Measurements from ENCODE around the gene BSCL2. TPM values are rescaled to one million over a fixed set of nuclear protein-coding genes. Genes with fewer than 3 reads are reported as not detected.
A peak's percentile ranks its signal among the peaks of the same experiment; 100 is the strongest.
"Not testable (repeated sequence)": the region's sequence is repeated elsewhere in the genome, so short reads cannot be mapped to it uniquely, and the experiment has no call there.

The BSCL2 gene
- total RNA-seq, 1 experiment from 2014 or later: 79.1 TPM

GRCh38 chr11:62677714-62678113 lies 29.5 kb downstream of the BSCL2 start:
- Histone ChIP-seq H3K4me3 (ENCODE audit: low read length) (peak overlapping the region; percentile 98), H3K79me2 (ENCODE audit: low read length) (peaks cover 47% of the 10 kb centered on the region), H2AFZ (ENCODE audit: low read length) (no peak overlapping the region)

GRCh38 chr11:62677156-62677555 lies 30.1 kb downstream of the BSCL2 start:
- peak overlapping the region; percentile 100 for H3K4me2 ChIP-seq (ENCODE audit: low read depth, low read length, poor library complexity, severe bottlenecking)
- H3K27me3 ChIP-seq (ENCODE audit: low read length): no peaks in the 10 kb centered on the region
- H3K27ac ChIP-seq (ENCODE audit: low read length): no peak overlapping the region
- H3K9me3 ChIP-seq (ENCODE audit: low read length): no peaks in the 10 kb centered on the region
- H3K9ac ChIP-seq (ENCODE audit: low read length): peak overlapping the region; percentile 97
- H2AFZ ChIP-seq (ENCODE audit: low read length): no peak overlapping the region
- no peaks in the 10 kb centered on the region for H3K9me2 ChIP-seq (replicated peaks; ENCODE audit: insufficient read depth, low read length)
- peaks cover 42% of the 10 kb centered on the region for H3K4me1 ChIP-seq (ENCODE audit: low read length)
- H3K79me2 ChIP-seq (ENCODE audit: low read length): peaks cover 51% of the 10 kb centered on the region
- H4K20me1 ChIP-seq (ENCODE audit: insufficient read depth, low read depth, low read length): no peaks in the 10 kb centered on the region; the same call in 1 of the 2 replicates
- peak overlapping the region; percentile 98; the same call in 1 of the 2 replicates for H3K4me3 ChIP-seq (ENCODE audit: low read length)
- H3K36me3 ChIP-seq (ENCODE audit: insufficient read depth, low read length): peaks cover 9% of the 10 kb centered on the region; the same call in 1 of the 2 replicates
- peak; percentile 34 for DNase-seq

More at GRCh38 chr11:62677714-62678113, 29.5 kb downstream of the BSCL2 start:
- Histone ChIP-seq H3K27me3 (ENCODE audit: low read length) (no peaks in the 10 kb centered on the region), H3K9me2 (replicated peaks; ENCODE audit: insufficient read depth, low read length) (no peaks in the 10 kb centered on the region), H3K36me3 (ENCODE audit: insufficient read depth, low read length) (peaks cover 9% of the 10 kb centered on the region; the same call in 1 of the 2 replicates), H3K4me1 (ENCODE audit: low read length) (peaks cover 38% of the 10 kb centered on the region), H3K9me3 (ENCODE audit: low read length) (no peaks in the 10 kb centered on the region), H3K27ac (ENCODE audit: low read length) (no peak overlapping the region), H3K4me2 (ENCODE audit: low read depth, low read length, poor library complexity, severe bottlenecking) (peak overlapping the region; percentile 100), H3K9ac (ENCODE audit: low read length) (peak overlapping the region; percentile 97), H4K20me1 (ENCODE audit: insufficient read depth, low read depth, low read length) (no peaks in the 10 kb centered on the region; the same call in 1 of the 2 replicates)
- peak; percentile 38 for DNase-seq

- Histone ChIP-seq H3K4me2 (ENCODE audit: low read depth, low read length, poor library complexity, severe bottlenecking) (peak overlapping the region; percentile 100), H3K4me1 (ENCODE audit: low read length) (peaks cover 42% of the 10 kb centered on the region), H3K9ac (ENCODE audit: low read length) (peak overlapping the region; percentile 97; the same call in 1 of the 2 replicates), H3K79me2 (ENCODE audit: low read length) (peaks cover 55% of the 10 kb centered on the region), H3K9me3 (ENCODE audit: low read length) (no peaks in the 10 kb centered on the region), H3K9me2 (replicated peaks; ENCODE audit: insufficient read depth, low read length) (no peaks in the 10 kb centered on the region), H2AFZ (ENCODE audit: low read length) (no peak overlapping the region), H3K36me3 (ENCODE audit: insufficient read depth, low read length) (peaks cover 9% of the 10 kb centered on the region; the same call in 1 of the 2 replicates), H3K4me3 (ENCODE audit: low read length) (no peak overlapping the region; the same call in 1 of the 2 replicates), H3K27ac (ENCODE audit: low read length) (no peak overlapping the region), H4K20me1 (ENCODE audit: insufficient read depth, low read depth, low read length) (no peaks in the 10 kb centered on the region; the same call in 1 of the 2 replicates), H3K27me3 (ENCODE audit: low read length) (no peaks in the 10 kb centered on the region)
- DNase-seq: peak; percentile 33
Measured at GRCh38 chr11:62676698-62677097, 30.5 kb downstream of the BSCL2 start.

- H3K4me2 ChIP-seq (ENCODE audit: low read depth, low read length, poor library complexity, severe bottlenecking); H3K9me3 ChIP-seq (ENCODE audit: low read length); H4K20me1 ChIP-seq (ENCODE audit: insufficient read depth, low read depth, low read length); H3K9me2 ChIP-seq (replicated peaks; ENCODE audit: insufficient read depth, low read length); H3K27me3 ChIP-seq (ENCODE audit: low read length); H3K27ac ChIP-seq (ENCODE audit: low read length); H3K36me3 ChIP-seq (ENCODE audit: insufficient read depth, low read length); H2AFZ ChIP-seq (ENCODE audit: low read length); H3K4me3 ChIP-seq (ENCODE audit: low read length); H3K9ac ChIP-seq (ENCODE audit: low read length); DNase-seq: not testable (repeated sequence)
- Histone ChIP-seq H3K4me1 (ENCODE audit: low read length) (peaks cover 43% of the 10 kb centered on the region), H3K79me2 (ENCODE audit: low read length) (peaks cover 67% of the 10 kb centered on the region)
Measured at GRCh38 chr11:62675415-62675814, 31.8 kb downstream of the BSCL2 start.

GRCh38 chr11:62673196-62673525 lies 34.1 kb downstream of the BSCL2 start:
- Histone ChIP-seq H2AFZ (ENCODE audit: low read length) (no peak overlapping the region), H3K4me3 (ENCODE audit: low read length) (peak overlapping the region; percentile 95), H3K9me2 (replicated peaks; ENCODE audit: insufficient read depth, low read length) (no peaks in the 10 kb centered on the region), H3K4me1 (ENCODE audit: low read length) (peaks cover 42% of the 10 kb centered on the region), H3K27ac (ENCODE audit: low read length) (no peak overlapping the region), H3K9ac (ENCODE audit: low read length) (peak overlapping the region; percentile 96), H4K20me1 (ENCODE audit: insufficient read depth, low read depth, low read length) (no peaks in the 10 kb centered on the region; the same call in 1 of the 2 replicates), H3K4me2 (ENCODE audit: low read depth, low read length, poor library complexity, severe bottlenecking) (peak overlapping the region; percentile 93), H3K9me3 (ENCODE audit: low read length) (no peaks in the 10 kb centered on the region), H3K27me3 (ENCODE audit: low read length) (no peaks in the 10 kb centered on the region), H3K36me3 (ENCODE audit: insufficient read depth, low read length) (peaks cover 9% of the 10 kb centered on the region; the same call in 1 of the 2 replicates), H3K79me2 (ENCODE audit: low read length) (peaks cover 68% of the 10 kb centered on the region)
- no peak for DNase-seq

- Histone ChIP-seq H3K4me2 (ENCODE audit: low read depth, low read length, poor library complexity, severe bottlenecking) (peak within 1 kb of the TSS; percentile 93), H3K79me2 (ENCODE audit: low read length) (peaks cover 63% of the 10 kb centered on the region), H3K4me3 (ENCODE audit: low read length) (peak within 1 kb of the TSS; percentile 95), H3K27ac (ENCODE audit: low read length) (peak within 1 kb of the TSS; percentile 88), H3K36me3 (ENCODE audit: insufficient read depth, low read length) (peaks cover 8% of the 10 kb centered on the region; the same call in 1 of the 2 replicates), H4K20me1 (ENCODE audit: insufficient read depth, low read depth, low read length) (no peaks in the 10 kb centered on the region), H2AFZ (ENCODE audit: low read length) (peak within 1 kb of the TSS; percentile 17; the same call in 1 of the 2 replicates), H3K27me3 (ENCODE audit: low read length) (no peaks in the 10 kb centered on the region), H3K9ac (ENCODE audit: low read length) (peak within 1 kb of the TSS; percentile 96), H3K9me2 (replicated peaks; ENCODE audit: insufficient read depth, low read length) (no peaks in the 10 kb centered on the region), H3K4me1 (ENCODE audit: low read length) (peaks cover 39% of the 10 kb centered on the region), H3K9me3 (ENCODE audit: low read length) (no peaks in the 10 kb centered on the region)
- peak; percentile 96 for DNase-seq
Measured at GRCh38 chr11:62671608-62672389, 35.4 kb downstream of the BSCL2 start, which contains the start of the genes LBHD1 and UQCC3. TSS of gene LBHD1 (minus strand) at chr11:62672267. CDS start at chr11:62670031, 2,236 bp downstream. TSS of gene UQCC3 (plus strand) at chr11:62671673. CDS start at chr11:62671746, 73 bp downstream.

GRCh38 chr11:62671236-62671607 lies 36.0 kb downstream of the BSCL2 start:
- H3K4me1 ChIP-seq (ENCODE audit: low read length): peaks cover 42% of the 10 kb centered on the region
- H3K9me2 ChIP-seq (replicated peaks; ENCODE audit: insufficient read depth, low read length): no peaks in the 10 kb centered on the region
- peak overlapping the region; percentile 93 for H3K4me2 ChIP-seq (ENCODE audit: low read depth, low read length, poor library complexity, severe bottlenecking)
- DNase-seq: no peak
- H3K27ac ChIP-seq (ENCODE audit: low read length): peak overlapping the region; percentile 88
- peak overlapping the region; percentile 96 for H3K9ac ChIP-seq (ENCODE audit: low read length)
- H3K36me3 ChIP-seq (ENCODE audit: insufficient read depth, low read length): peaks cover 8% of the 10 kb centered on the region; the same call in 1 of the 2 replicates
- H3K79me2 ChIP-seq (ENCODE audit: low read length): peaks cover 64% of the 10 kb centered on the region
- H2AFZ ChIP-seq (ENCODE audit: low read length): no peak overlapping the region
- H3K4me3 ChIP-seq (ENCODE audit: low read length): peak overlapping the region; percentile 95
- no peaks in the 10 kb centered on the region for H4K20me1 ChIP-seq (ENCODE audit: insufficient read depth, low read depth, low read length)
- H3K27me3 ChIP-seq (ENCODE audit: low read length): no peaks in the 10 kb centered on the region
- H3K9me3 ChIP-seq (ENCODE audit: low read length): no peaks in the 10 kb centered on the region

Measured in Karpas-422 (cell line).